WTC11 (cell line): Measurements from ENCODE around the gene CYP39A1.

Source experiments
- CTCF ChIP-seq: fragments of 200-600 bp; IDR thresholded peaks from 2 replicates; pipeline ENCODE4 v1.8.0; 2022; ENCODE audit warnings: antibody characterized with exemption
- E2F5 ChIP-seq: sonication (generic); formaldehyde crosslinking; IDR thresholded peaks from 2 replicates; pipeline ENCODE4 v1.8.1; 2022; ENCODE audit warnings: mild to moderate bottlenecking, moderate library complexity, missing genetic modification reagents
- GABPB1 ChIP-seq: sonication (generic); formaldehyde crosslinking; IDR thresholded peaks from 2 replicates; pipeline ENCODE4 v1.8.1; 2023; ENCODE audit warnings: mild to moderate bottlenecking, missing genetic modification reagents
- GTF2I ChIP-seq: fragments of 250-450 bp; sonication (Bioruptor Pico); conservative IDR thresholded peaks from 2 replicates; pipeline ENCODE4 v1.4.0; 2021; ENCODE audit warnings: mild to moderate bottlenecking
- IRF1 ChIP-seq: sonication (generic); formaldehyde crosslinking; IDR thresholded peaks from 2 replicates; pipeline ENCODE4 v1.8.0; 2023; ENCODE audit warnings: missing genetic modification reagents
- KAT7 ChIP-seq: sonication (generic); formaldehyde crosslinking; IDR thresholded peaks from 2 replicates; pipeline ENCODE4 v1.8.1; 2023; ENCODE audit warnings: missing genetic modification reagents, mild to moderate bottlenecking, borderline replicate concordance
- NR3C1 ChIP-seq: sonication (generic); formaldehyde crosslinking; conservative IDR thresholded peaks from 2 replicates; pipeline ENCODE4 v1.8.1; 2023; ENCODE audit warnings: low read depth, mild to moderate bottlenecking, missing genetic modification reagents
- PRDM15 ChIP-seq: sonication (generic); formaldehyde crosslinking; IDR thresholded peaks from 2 replicates; pipeline ENCODE4 v1.8.0; 2022; ENCODE audit warnings: missing genetic modification reagents
- SP1 ChIP-seq: sonication (generic); formaldehyde crosslinking; conservative IDR thresholded peaks from 2 replicates; pipeline ENCODE4 v1.8.1; 2022; ENCODE audit warnings: missing genetic modification reagents
- STAT6 ChIP-seq: sonication (generic); formaldehyde crosslinking; conservative IDR thresholded peaks from 2 replicates; pipeline ENCODE4 v1.8.1; 2023; ENCODE audit warnings: mild to moderate bottlenecking, low read depth, missing genetic modification reagents, moderate library complexity
- ZNF138 ChIP-seq: sonication (generic); formaldehyde crosslinking; conservative IDR thresholded peaks from 2 replicates; pipeline ENCODE4 v1.8.1; 2022; ENCODE audit warnings: mild to moderate bottlenecking, moderate library complexity, missing genetic modification reagents
- ZNF263 ChIP-seq: sonication (generic); formaldehyde crosslinking; IDR thresholded peaks from 2 replicates; pipeline ENCODE4 v1.8.1; 2022; ENCODE audit warnings: low read depth, mild to moderate bottlenecking, moderate library complexity, missing genetic modification reagents

- TF ChIP-seq GABPB1 (CRISPR knock-in tag) (no peak), ZNF263 (no peak), SP1 (CRISPR knock-in tag) (no peak), E2F5 (CRISPR knock-in tag) (no peak), CTCF (no peak), IRF1 (CRISPR knock-in tag) (no peak), ZNF138 (no peak), GTF2I (CRISPR knock-in tag) (no peak), STAT6 (CRISPR knock-in tag) (no peak), KAT7 (CRISPR knock-in tag) (no peak), NR3C1 (CRISPR knock-in tag) (no peak), PRDM15 (CRISPR knock-in tag) (no peak)
Observed at GRCh38 chr6:46690911-46691451, 38.4 kb upstream of the CYP39A1 start.
